Measurements from ENCODE around the gene LRIT1.

Gene LRIT1

GRCh38 chr10:84195044-84195830 lies 46.1 kb downstream of the LRIT1 start:
- POLR2A ChIA-PET = no interaction called here
- no peak for DNase-seq
- 17% methylated on average over 35 of the region's 43 CpGs for WGBS (ENCODE audit: insufficient coverage)
- Histone ChIP-seq H3K9me3 (ENCODE audit: control extremely low read depth in 1 of 5, control insufficient read depth in 4 of 5, insufficient read depth in 2 of 5, low read depth in 1 of 5, low read length in 4 of 5) (no peaks in the 10 kb centered on the region), H3K36me3 (ENCODE audit: control insufficient read depth in 4 of 4, insufficient read depth in 4 of 4, low read length in 3 of 4) (no peaks in the 10 kb centered on the region), H3K27ac (ENCODE audit: insufficient read depth in 1 of 2, low read depth in 1 of 2, low read length in 2 of 2, poor library complexity in 1 of 2, severe bottlenecking in 2 of 2) (no peak overlapping the region), H3K27me3 (replicated peaks in 2 of 5; ENCODE audit: control insufficient read depth in 4 of 5, insufficient read depth in 5 of 5, low read length in 4 of 5) (peaks cover 5 to 86% (median 37%) of the 10 kb centered on the region in 5 experiments), H3K4me1 (ENCODE audit: control extremely low read depth in 1 of 4, control insufficient read depth in 4 of 4, insufficient read depth in 4 of 4, low read length in 3 of 4) (peaks cover 0 to 16% (median 12%) of the 10 kb centered on the region in 4 experiments), H3K4me3 (ENCODE audit: control insufficient read depth in 1 of 7, extremely low read depth in 1 of 7, insufficient read depth in 4 of 7, low read depth in 2 of 7, low read length in 6 of 7) (peak overlapping the region in 5 of 7 experiments; percentile 16 to 67 (median 39))
- CTCF ChIA-PET = interaction anchor here (3.5 kb wide), 1 partner anchor 10 kb away, joined by 14 read pairs; no protein-coding TSS in a partner anchor

- H3K27me3 ChIP-seq (replicated peaks in 2 of 5; ENCODE audit: control insufficient read depth in 4 of 5, insufficient read depth in 5 of 5, low read length in 4 of 5) = peaks cover 5 to 83% (median 37%) of the 10 kb centered on the region in 5 experiments
Measured at GRCh38 chr10:84194424-84195043, 46.8 kb downstream of the LRIT1 start, which contains the start of gene CDHR1. Gene CDHR1, plus strand, starts transcription at chr10:84194537. Its CDS starts 224 bp downstream, at chr10:84194761.

GRCh38 chr10:84193846-84194423 lies 47.4 kb downstream of the LRIT1 start:
- ChIA-PET POLR2A (no interaction called here), CTCF (interaction anchor here (0.9 to 3.5 kb wide), 3 partner anchors 11 to 47 kb away, joined by 3 to 14 read pairs (median 4); no protein-coding TSS in a partner anchor)
- Histone ChIP-seq H3K36me3 (ENCODE audit: control insufficient read depth in 4 of 4, insufficient read depth in 4 of 4, low read length in 3 of 4) (no peaks in the 10 kb centered on the region), H3K9me3 (ENCODE audit: control extremely low read depth in 1 of 5, control insufficient read depth in 4 of 5, insufficient read depth in 2 of 5, low read depth in 1 of 5, low read length in 4 of 5) (no peaks in the 10 kb centered on the region), H3K27ac (ENCODE audit: insufficient read depth in 1 of 2, low read depth in 1 of 2, low read length in 2 of 2, poor library complexity in 1 of 2, severe bottlenecking in 2 of 2) (no peak overlapping the region), H3K27me3 (replicated peaks in 2 of 5; ENCODE audit: control insufficient read depth in 4 of 5, insufficient read depth in 5 of 5, low read length in 4 of 5) (peaks cover 5 to 81% (median 37%) of the 10 kb centered on the region in 5 experiments), H3K4me3 (ENCODE audit: control insufficient read depth in 1 of 7, extremely low read depth in 1 of 7, insufficient read depth in 4 of 7, low read depth in 2 of 7, low read length in 6 of 7) (peak overlapping the region in 5 of 7 experiments; percentile 33 to 67 (median 58)), H3K4me1 (ENCODE audit: control extremely low read depth in 1 of 4, control insufficient read depth in 4 of 4, insufficient read depth in 4 of 4, low read length in 3 of 4) (peaks cover 0 to 16% (median 12%) of the 10 kb centered on the region in 4 experiments)
- WGBS (ENCODE audit: insufficient coverage) = 40% methylated on average over 5 of the region's 5 CpGs
- DNase-seq = no peak

More at GRCh38 chr10:84194424-84195043, 46.8 kb downstream of the LRIT1 start, which contains the start of gene CDHR1:
- POLR2A ChIA-PET = no interaction called here
- WGBS (ENCODE audit: insufficient coverage) = 2% methylated on average over 50 of the region's 61 CpGs
- CTCF ChIA-PET = interaction anchor here (3.5 kb wide), 1 partner anchor 11 kb away, joined by 14 read pairs; no protein-coding TSS in a partner anchor
- Histone ChIP-seq H3K4me3 (ENCODE audit: control insufficient read depth in 1 of 7, extremely low read depth in 1 of 7, insufficient read depth in 4 of 7, low read depth in 2 of 7, low read length in 6 of 7) (peak within 1 kb of the TSS; percentile 34 to 67 (median 48)), H3K9me3 (ENCODE audit: control extremely low read depth in 1 of 5, control insufficient read depth in 4 of 5, insufficient read depth in 2 of 5, low read depth in 1 of 5, low read length in 4 of 5) (no peaks in the 10 kb centered on the region), H3K4me1 (ENCODE audit: control extremely low read depth in 1 of 4, control insufficient read depth in 4 of 4, insufficient read depth in 4 of 4, low read length in 3 of 4) (peaks cover 0 to 16% (median 12%) of the 10 kb centered on the region in 4 experiments), H3K27ac (ENCODE audit: insufficient read depth in 1 of 2, low read depth in 1 of 2, low read length in 2 of 2, poor library complexity in 1 of 2, severe bottlenecking in 2 of 2) (no peak within 1 kb of the TSS), H3K36me3 (ENCODE audit: control insufficient read depth in 4 of 4, insufficient read depth in 4 of 4, low read length in 3 of 4) (no peaks in the 10 kb centered on the region)
- peak in 2 of 3 donors; percentile 57 to 64 for DNase-seq

DNA sequence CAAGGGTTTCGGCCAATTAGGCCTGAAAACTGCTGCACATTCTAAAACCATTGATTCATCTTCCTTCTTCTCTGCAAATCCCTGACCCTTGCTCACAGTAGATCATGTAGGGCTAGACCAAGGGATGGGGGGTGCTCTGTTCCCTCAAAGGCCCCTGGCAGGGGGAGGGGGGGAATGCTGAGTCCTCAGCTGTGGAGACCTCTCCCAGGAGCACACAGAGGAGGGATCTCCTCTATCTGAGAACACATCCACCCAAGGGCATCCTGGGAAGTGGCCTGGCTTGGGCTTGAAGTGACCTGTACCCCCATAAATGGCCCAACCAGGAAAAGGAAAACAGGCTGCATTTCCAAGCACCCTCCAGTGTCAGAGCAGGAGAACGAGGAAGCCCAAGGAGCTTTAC lies 48.0 kb downstream of the LRIT1 start:
- H3K36me3 ChIP-seq (ENCODE audit: control insufficient read depth in 4 of 4, insufficient read depth in 4 of 4, low read length in 3 of 4) = no peaks in the 10 kb centered on the region
- ChIA-PET POLR2A (no interaction called here), CTCF (interaction anchor here (0.9 to 3.5 kb wide), 3 partner anchors 12 to 46 kb away, joined by 3 to 14 read pairs (median 4); no protein-coding TSS in a partner anchor)
- peaks cover 0 to 16% (median 12%) of the 10 kb centered on the region in 4 experiments for H3K4me1 ChIP-seq (ENCODE audit: control extremely low read depth in 1 of 4, control insufficient read depth in 4 of 4, insufficient read depth in 4 of 4, low read length in 3 of 4)
- H3K9me3 ChIP-seq (ENCODE audit: control extremely low read depth in 1 of 5, control insufficient read depth in 4 of 5, insufficient read depth in 2 of 5, low read depth in 1 of 5, low read length in 4 of 5) = no peaks in the 10 kb centered on the region
- no peak for DNase-seq
- no peak overlapping the region for H3K4me3 ChIP-seq (ENCODE audit: control insufficient read depth in 1 of 7, extremely low read depth in 1 of 7, insufficient read depth in 4 of 7, low read depth in 2 of 7, low read length in 6 of 7)
- WGBS (ENCODE audit: insufficient coverage) = 96% methylated on average over 2 of the region's 2 CpGs
- H3K27me3 ChIP-seq (replicated peaks in 2 of 5; ENCODE audit: control insufficient read depth in 4 of 5, insufficient read depth in 5 of 5, low read length in 4 of 5) = peaks cover 5 to 78% (median 37%) of the 10 kb centered on the region in 5 experiments
- no peak overlapping the region for H3K27ac ChIP-seq (ENCODE audit: insufficient read depth in 1 of 2, low read depth in 1 of 2, low read length in 2 of 2, poor library complexity in 1 of 2, severe bottlenecking in 2 of 2)

GRCh38 chr10:84191106-84191505 lies 50.2 kb downstream of the LRIT1 start:
- Histone ChIP-seq H3K27me3 (replicated peaks in 2 of 5; ENCODE audit: control insufficient read depth in 4 of 5, insufficient read depth in 5 of 5, low read length in 4 of 5) (peaks cover 5 to 56% (median 22%) of the 10 kb centered on the region in 5 experiments), H3K27ac (ENCODE audit: insufficient read depth in 1 of 2, low read depth in 1 of 2, low read length in 2 of 2, poor library complexity in 1 of 2, severe bottlenecking in 2 of 2) (no peak overlapping the region), H3K4me3 (ENCODE audit: control insufficient read depth in 1 of 7, extremely low read depth in 1 of 7, insufficient read depth in 4 of 7, low read depth in 2 of 7, low read length in 6 of 7) (no peak overlapping the region), H3K4me1 (ENCODE audit: control extremely low read depth in 1 of 4, control insufficient read depth in 4 of 4, insufficient read depth in 4 of 4, low read length in 3 of 4) (peaks cover 0 to 16% (median 12%) of the 10 kb centered on the region in 4 experiments), H3K9me3 (ENCODE audit: control extremely low read depth in 1 of 5, control insufficient read depth in 4 of 5, insufficient read depth in 2 of 5, low read depth in 1 of 5, low read length in 4 of 5) (no peaks in the 10 kb centered on the region), H3K36me3 (ENCODE audit: control insufficient read depth in 4 of 4, insufficient read depth in 4 of 4, low read length in 3 of 4) (no peaks in the 10 kb centered on the region)
- CTCF ChIA-PET = interaction anchor here (1.1 to 1.4 kb wide), 2 partner anchors 10 to 44 kb away, joined by 3 read pairs; no protein-coding TSS in a partner anchor
- DNase-seq = no peak
- WGBS (ENCODE audit: insufficient coverage) = 85% methylated on average over 3 of the region's 5 CpGs
- POLR2A ChIA-PET = no interaction called here

- Histone ChIP-seq H3K4me3 (ENCODE audit: control insufficient read depth in 1 of 7, extremely low read depth in 1 of 7, insufficient read depth in 4 of 7, low read depth in 2 of 7, low read length in 6 of 7) (no peak overlapping the region), H3K27ac (ENCODE audit: insufficient read depth in 1 of 2, low read depth in 1 of 2, low read length in 2 of 2, poor library complexity in 1 of 2, severe bottlenecking in 2 of 2) (no peak overlapping the region), H3K4me1 (ENCODE audit: control extremely low read depth in 1 of 4, control insufficient read depth in 4 of 4, insufficient read depth in 4 of 4, low read length in 3 of 4) (peaks cover 0 to 16% (median 12%) of the 10 kb centered on the region in 4 experiments), H3K36me3 (ENCODE audit: control insufficient read depth in 4 of 4, insufficient read depth in 4 of 4, low read length in 3 of 4) (no peaks in the 10 kb centered on the region), H3K9me3 (ENCODE audit: control extremely low read depth in 1 of 5, control insufficient read depth in 4 of 5, insufficient read depth in 2 of 5, low read depth in 1 of 5, low read length in 4 of 5) (no peaks in the 10 kb centered on the region), H3K27me3 (replicated peaks in 2 of 5; ENCODE audit: control insufficient read depth in 4 of 5, insufficient read depth in 5 of 5, low read length in 4 of 5) (peaks cover 5 to 51% (median 18%) of the 10 kb centered on the region in 5 experiments)
- CTCF ChIA-PET = interaction anchor here (1.4 kb wide), 1 partner anchor 43 kb away, joined by 3 read pairs; no protein-coding TSS in a partner anchor
- POLR2A ChIA-PET = no interaction called here
- 100% methylated on average over 2 of the region's 3 CpGs for WGBS (ENCODE audit: insufficient coverage)
- DNase-seq = no peak
Measured at GRCh38 chr10:84190621-84191020, 50.7 kb downstream of the LRIT1 start.

All from common myeloid progenitor, CD34-positive (primary cell).